Nephron progenitor cell (in vitro differentiated cells): ENCODE results near the gene FKBP6.

ENCODE experiments used
- DNase-seq: peaks from one replicate; pipeline ENCODE4 v3.0.0; 2021
- H3K27ac Mint-ChIP-seq: 2 replicates; pipeline ENCODE4 v1.8.0; 2021; ENCODE audit warnings: mild to moderate bottlenecking, moderate library complexity, mixed read lengths
- H3K27me3 Mint-ChIP-seq: 2 replicates; pipeline ENCODE4 v1.8.0; 2021; ENCODE audit warnings: mild to moderate bottlenecking, low read depth, mixed read lengths; ENCODE audit not compliant: poor library complexity
- H3K36me3 Mint-ChIP-seq: 2 replicates; pipeline ENCODE4 v1.8.0; 2021; ENCODE audit warnings: low read depth, mixed read lengths
- H3K4me1 Mint-ChIP-seq: 2 replicates; pipeline ENCODE4 v1.8.0; 2021; ENCODE audit warnings: mixed read lengths
- H3K4me3 Mint-ChIP-seq: 2 replicates; pipeline ENCODE4 v1.8.0; 2021; ENCODE audit warnings: mild to moderate bottlenecking, moderate library complexity, mixed read lengths
- H3K9me3 Mint-ChIP-seq: 2 replicates; pipeline ENCODE4 v1.8.0; 2021; ENCODE audit warnings: mild to moderate bottlenecking, moderate library complexity, mixed read lengths
- CTCF ChIP-seq: fragments of 200-600 bp; sonication (generic); IDR thresholded peaks from 2 replicates; pipeline ENCODE4 v1.5.0; 2021; ENCODE audit warnings: antibody characterized with exemption

The FKBP6 gene

GRCh38 chr7:73363225-73364005, 35.5 kb downstream of the FKBP6 start:
- no peak overlapping the region for H3K4me3 Mint-ChIP-seq
- peaks cover 32% of the 10 kb centered on the region for H3K4me1 Mint-ChIP-seq
- no peak overlapping the region for H3K27ac Mint-ChIP-seq
- no peaks in the 10 kb centered on the region for H3K9me3 Mint-ChIP-seq
- TF ChIP-seq CTCF, result no peak
- no peaks in the 10 kb centered on the region for H3K36me3 Mint-ChIP-seq
- H3K27me3 Mint-ChIP-seq, result no peaks in the 10 kb centered on the region
- no peak for DNase-seq

- Mint-ChIP-seq H3K4me3 (no peak overlapping the region), H3K9me3 (no peaks in the 10 kb centered on the region), H3K27ac (no peak overlapping the region), H3K4me1 (peaks cover 31% of the 10 kb centered on the region), H3K36me3 (no peaks in the 10 kb centered on the region), H3K27me3 (no peaks in the 10 kb centered on the region)
- no peak for TF ChIP-seq CTCF
- no peak for DNase-seq
Measured at GRCh38 chr7:73364006-73364728, 36.2 kb downstream of the FKBP6 start.

GRCh38 chr7:73366127-73366526, 38.2 kb downstream of the FKBP6 start:
- no peaks in the 10 kb centered on the region for H3K36me3 Mint-ChIP-seq
- H3K27ac Mint-ChIP-seq, result no peak overlapping the region
- H3K4me3 Mint-ChIP-seq, result no peak overlapping the region
- peaks cover 32% of the 10 kb centered on the region for H3K4me1 Mint-ChIP-seq
- TF ChIP-seq CTCF, result no peak
- DNase-seq, result no peak
- peaks cover 3% of the 10 kb centered on the region for H3K27me3 Mint-ChIP-seq
- peaks cover under 1% of the 10 kb centered on the region for H3K9me3 Mint-ChIP-seq

GRCh38 chr7:73366990-73367389, 39.0 kb downstream of the FKBP6 start:
- no peak for DNase-seq
- H3K27ac Mint-ChIP-seq, result peak overlapping the region; percentile 96
- H3K27me3 Mint-ChIP-seq, result peaks cover 6% of the 10 kb centered on the region
- H3K4me3 Mint-ChIP-seq, result no peak overlapping the region
- H3K9me3 Mint-ChIP-seq, result peaks cover 4% of the 10 kb centered on the region
- H3K4me1 Mint-ChIP-seq, result peaks cover 32% of the 10 kb centered on the region
- H3K36me3 Mint-ChIP-seq, result no peaks in the 10 kb centered on the region
- TF ChIP-seq CTCF, result no peak

GRCh38 chr7:73369009-73369408, 41.0 kb downstream of the FKBP6 start:
- Mint-ChIP-seq H3K9me3 (peaks cover 9% of the 10 kb centered on the region), H3K4me1 (peaks cover 28% of the 10 kb centered on the region), H3K27me3 (peaks cover 8% of the 10 kb centered on the region), H3K36me3 (no peaks in the 10 kb centered on the region), H3K27ac (no peak overlapping the region), H3K4me3 (no peak overlapping the region)
- TF ChIP-seq CTCF, result no peak
- DNase-seq, result no peak
